AG04450 (cell line): ENCODE results near the gene LENEP. TPM values are rescaled to one million over a fixed set of nuclear protein-coding genes. Genes with fewer than 3 reads are reported as not detected.

Experiments
- CTCF ChIA-PET: fragments of 300-600, 350-600 bp; formaldehyde crosslinking; extraction: SDS; loops from one replicate; lab custom pipeline; 2022; ENCODE audit warnings: antibody characterized with exemption, inconsistent platforms; lab: Charles Lee
- POLR2A ChIA-PET: fragments of 350-600 bp; formaldehyde crosslinking; extraction: SDS; loops from one replicate; lab custom pipeline; 2021; ENCODE audit warnings: antibody characterized with exemption, inconsistent platforms; lab: Yijun Ruan, JAX
- DNase-seq: peaks from one replicate; pipeline ENCODE4 v3.0.0-alpha.2; 2011; ENCODE audit warnings: low read depth, low spot score
- H3K27ac ChIP-seq: one replicate; pipeline ENCODE4 v1.5.1; 2012; ENCODE audit warnings: low read depth, low read length, control low read depth
- H3K27me3 ChIP-seq: one replicate; pipeline ENCODE4 v1.6.0; 2012; ENCODE audit warnings: low read length; ENCODE audit not compliant: control insufficient read depth, insufficient read depth
- H3K4me3 ChIP-seq: 2 replicates; pipeline ENCODE4 v1.5.1; 2011; ENCODE audit warnings: mild to moderate bottlenecking, low read depth, low read length, control low read depth
- H3K9me3 ChIP-seq: 2 replicates; pipeline ENCODE4 v1.5.1; 2012; ENCODE audit warnings: low read length; ENCODE audit not compliant: control insufficient read depth, insufficient read depth
- polyA plus RNA-seq: library from polyadenylated mRNA; depleted of rRNA; stranded (reverse); fragments of >200 nt; gene quantifications from 2 replicates; pipeline ENCODE4 v1.2.3, GENCODE V29; 2011; rRNA removed
- small RNA-seq: library from RNA; depleted of rRNA; stranded (forward); fragments of <200 nt; gene quantifications from one replicate; pipeline ENCODE3, GENCODE V24; 2012; ENCODE audit warnings: low read depth; ENCODE audit not compliant: insufficient read length
- TF ChIP-seq, protein P1 (sequence below): IDR thresholded peaks from 2 replicates; pipeline ENCODE4 v1.5.1; 2011; ENCODE audit warnings: low read depth, low read length, control low read depth, inconsistent platforms

LENEP gene
- polyA plus RNA-seq, 1 experiment: not detected

DNA sequence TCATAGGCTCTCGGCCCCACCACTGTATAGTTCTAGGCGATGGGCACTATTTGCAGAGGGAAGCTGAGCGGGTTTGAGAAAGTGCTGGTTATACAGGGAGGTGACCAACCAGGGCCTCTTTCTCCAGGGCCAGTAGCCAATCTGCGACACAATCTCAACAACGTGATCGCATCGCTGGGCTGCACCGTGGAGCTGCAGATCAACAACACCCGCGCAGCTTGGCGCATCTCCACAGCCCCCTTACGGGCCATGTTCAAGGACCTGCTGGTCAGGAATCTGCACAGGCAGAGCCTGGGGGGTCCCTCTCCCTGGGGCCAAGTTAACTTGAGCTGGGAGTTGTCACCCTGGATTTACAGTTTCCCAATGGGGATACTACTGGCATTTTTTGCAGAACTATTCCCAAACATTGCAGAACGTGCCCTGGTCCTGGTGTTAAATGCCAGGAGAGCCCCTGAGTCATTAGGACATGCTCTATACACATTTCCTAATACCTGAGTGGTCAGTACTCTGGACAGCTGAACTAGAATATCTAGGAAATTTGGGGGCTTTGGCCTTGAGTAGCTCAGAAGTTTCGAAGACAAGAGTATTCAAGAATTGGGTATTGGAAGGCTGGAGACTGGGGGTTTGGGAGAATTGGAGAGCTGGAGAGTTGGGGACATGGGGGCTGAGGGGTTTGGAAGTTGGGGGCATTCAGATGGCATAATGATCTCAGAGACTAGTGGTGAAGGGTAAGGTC lies 47.1 kb downstream of the LENEP start:
- no peak overlapping the region for H3K27ac ChIP-seq
- TF ChIP-seq, protein P1, sequence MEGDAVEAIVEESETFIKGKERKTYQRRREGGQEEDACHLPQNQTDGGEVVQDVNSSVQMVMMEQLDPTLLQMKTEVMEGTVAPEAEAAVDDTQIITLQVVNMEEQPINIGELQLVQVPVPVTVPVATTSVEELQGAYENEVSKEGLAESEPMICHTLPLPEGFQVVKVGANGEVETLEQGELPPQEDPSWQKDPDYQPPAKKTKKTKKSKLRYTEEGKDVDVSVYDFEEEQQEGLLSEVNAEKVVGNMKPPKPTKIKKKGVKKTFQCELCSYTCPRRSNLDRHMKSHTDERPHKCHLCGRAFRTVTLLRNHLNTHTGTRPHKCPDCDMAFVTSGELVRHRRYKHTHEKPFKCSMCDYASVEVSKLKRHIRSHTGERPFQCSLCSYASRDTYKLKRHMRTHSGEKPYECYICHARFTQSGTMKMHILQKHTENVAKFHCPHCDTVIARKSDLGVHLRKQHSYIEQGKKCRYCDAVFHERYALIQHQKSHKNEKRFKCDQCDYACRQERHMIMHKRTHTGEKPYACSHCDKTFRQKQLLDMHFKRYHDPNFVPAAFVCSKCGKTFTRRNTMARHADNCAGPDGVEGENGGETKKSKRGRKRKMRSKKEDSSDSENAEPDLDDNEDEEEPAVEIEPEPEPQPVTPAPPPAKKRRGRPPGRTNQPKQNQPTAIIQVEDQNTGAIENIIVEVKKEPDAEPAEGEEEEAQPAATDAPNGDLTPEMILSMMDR: no peak
- no peak for DNase-seq
- ChIA-PET CTCF (interaction anchor here (0.7 to 4.6 kb wide), 7 partner anchors 8 to 128 kb away, joined by 3 to 32 read pairs (median 3); no protein-coding TSS in a partner anchor), POLR2A (no interaction called here)
- H3K9me3 ChIP-seq: no peaks in the 10 kb centered on the region
- H3K27me3 ChIP-seq: peaks cover 29% of the 10 kb centered on the region
- no peak overlapping the region for H3K4me3 ChIP-seq

DNA sequence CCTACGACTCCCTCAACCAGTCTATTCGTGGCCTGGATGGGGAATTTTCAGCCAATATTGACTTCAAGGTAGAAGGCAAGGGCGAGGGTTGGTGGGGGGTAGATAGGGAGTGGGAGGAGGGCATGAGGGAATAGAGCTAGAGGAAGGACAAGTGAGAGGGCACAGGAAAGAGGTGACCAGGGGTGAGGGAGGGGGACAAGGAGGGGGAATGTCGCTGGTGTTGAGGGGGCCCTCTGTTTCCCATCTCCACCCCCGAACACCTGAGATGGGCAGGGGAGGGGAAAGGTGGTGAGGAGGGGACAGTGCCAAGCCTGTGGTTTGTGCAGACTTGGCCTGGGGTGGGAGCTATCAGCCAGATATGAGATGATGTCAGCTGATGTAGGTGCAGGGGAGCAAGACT lies 49.4 kb downstream of the LENEP start:
- H3K9me3 ChIP-seq: no peaks in the 10 kb centered on the region
- ChIA-PET CTCF (interaction anchor here (3.6 to 4.6 kb wide), 3 partner anchors 19 to 42 kb away, joined by 29 to 32 read pairs (median 31); partner anchors contain the start of gene EFNA4), POLR2A (no interaction called here)
- no peak overlapping the region for H3K27ac ChIP-seq
- DNase-seq: no peak
- H3K4me3 ChIP-seq: no peak overlapping the region
- peaks cover 17% of the 10 kb centered on the region for H3K27me3 ChIP-seq
- TF ChIP-seq, protein P1: no peak

DNA sequence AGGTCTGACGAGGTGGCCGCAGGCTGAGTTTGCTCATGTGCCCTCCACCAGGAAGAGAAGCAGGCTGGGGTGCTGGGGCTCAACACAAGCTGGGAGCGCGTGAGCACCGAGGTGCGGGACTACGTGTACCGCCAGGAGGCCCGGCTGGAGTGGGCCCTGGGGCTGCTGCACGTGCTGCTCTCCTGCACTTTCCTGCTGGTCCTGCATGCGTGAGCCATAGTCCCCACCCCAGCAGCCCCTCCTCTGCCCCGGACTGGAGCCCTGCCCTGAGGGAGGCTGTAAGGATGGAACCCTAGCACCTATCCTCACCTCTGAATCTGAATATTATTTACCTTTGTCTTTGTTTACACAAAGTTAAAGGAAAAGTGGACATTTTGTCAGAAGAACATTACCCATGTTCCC lies 49.9 kb downstream of the LENEP start:
- TF ChIP-seq, protein P1: no peak
- H3K4me3 ChIP-seq: no peak overlapping the region
- H3K9me3 ChIP-seq: no peaks in the 10 kb centered on the region
- ChIA-PET CTCF (interaction anchor here (0.9 to 3.7 kb wide), 10 partner anchors 8 to 129 kb away, joined by 3 to 31 read pairs (median 6); partner anchors contain the start of genes EFNA4, FLAD1 and KRTCAP2), POLR2A (interaction anchor here (0.6 kb wide), 1 partner anchor 580 kb away, joined by 3 read pairs; no protein-coding TSS in a partner anchor)
- no peak overlapping the region for H3K27ac ChIP-seq
- peaks cover 17% of the 10 kb centered on the region for H3K27me3 ChIP-seq
- no peak for DNase-seq

DNA sequence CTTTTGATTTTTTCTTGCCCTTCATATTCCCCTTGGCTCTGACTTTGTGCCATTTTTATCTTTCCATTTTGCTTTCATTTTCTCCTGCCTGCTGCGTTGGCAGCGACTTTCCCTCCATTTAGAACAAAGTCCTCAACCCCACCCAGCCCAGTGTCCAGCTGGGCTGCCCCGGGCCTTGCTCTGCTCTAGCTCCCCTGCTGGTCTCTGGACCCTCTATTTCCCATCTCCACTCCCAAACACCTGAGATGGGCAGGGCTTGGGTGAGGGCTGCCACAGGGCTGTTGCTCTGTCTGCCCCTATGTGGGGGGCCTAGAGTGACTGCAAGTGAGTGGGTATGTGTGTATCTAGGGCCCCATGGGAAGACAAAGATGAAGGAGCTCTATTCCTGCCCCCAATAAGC lies 50.4 kb downstream of the LENEP start:
- Histone ChIP-seq H3K27ac (no peak overlapping the region), H3K27me3 (peaks cover 13% of the 10 kb centered on the region), H3K4me3 (no peak overlapping the region), H3K9me3 (no peaks in the 10 kb centered on the region)
- ChIA-PET POLR2A (interaction anchor here (0.6 to 1.5 kb wide), 2 partner anchors 41 to 581 kb away, joined by 3 to 5 read pairs; no protein-coding TSS in a partner anchor), CTCF (interaction anchor here (0.7 to 3.7 kb wide), 15 partner anchors 9 to 423 kb away, joined by 3 to 31 read pairs (median 6); partner anchors contain the start of genes EFNA4, FLAD1 and KRTCAP2)
- TF ChIP-seq, protein P1: no peak
- DNase-seq: no peak

Small RNA genes within 50 kb of the gene (small RNA-seq; reads per million reads assigned to genes)
- gene MIR4258: not detected
- gene RF00017: not detected

Other genes with a start within 250 kb of the LENEP start
- 0.02 and 0.09 TPM in 2 replicates for gene KCNN3, start 123.3 kb upstream of the LENEP start, polyA plus RNA-seq
- gene PMVK, start 56.9 kb upstream of the LENEP start, polyA plus RNA-seq: 21.0 and 24.7 TPM in 2 replicates
- 72.2 and 87.1 TPM in 2 replicates for gene PBXIP1, start 37.5 kb upstream of the LENEP start, polyA plus RNA-seq
- gene PYGO2, start 31.8 kb upstream of the LENEP start, polyA plus RNA-seq: 18.1 and 19.3 TPM in 2 replicates
- 371 and 409 TPM in 2 replicates for gene SHC1, start 22.8 kb upstream of the LENEP start, polyA plus RNA-seq
- gene CKS1B, start 18.9 kb upstream of the LENEP start, polyA plus RNA-seq: 66.4 and 81.3 TPM in 2 replicates
- gene FLAD1, start 10.2 kb upstream of the LENEP start, polyA plus RNA-seq: 21.1 and 30.2 TPM in 2 replicates
- 8.7 and 12.7 TPM in 2 replicates for gene ZBTB7B, start 9.2 kb downstream of the LENEP start, polyA plus RNA-seq
- gene DCST2, start 40.2 kb downstream of the LENEP start, polyA plus RNA-seq: 0.07 and 0.19 TPM in 2 replicates
- gene DCST1, start 40.2 kb downstream of the LENEP start, polyA plus RNA-seq: not detected in 2 replicates
- 25.9 and 37.5 TPM in 2 replicates for gene ADAM15, start 57.7 kb downstream of the LENEP start, polyA plus RNA-seq
- gene EFNA4, start 70.2 kb downstream of the LENEP start, polyA plus RNA-seq: 10.1 and 12.9 TPM in 2 replicates
- 0.51 and 0.56 TPM in 2 replicates for gene EFNA3, start 85.3 kb downstream of the LENEP start, polyA plus RNA-seq
- 1.1 and 1.4 TPM in 2 replicates for gene EFNA1, start 134.3 kb downstream of the LENEP start, polyA plus RNA-seq
- 29.5 and 31.4 TPM in 2 replicates for gene SLC50A1, start 142.3 kb downstream of the LENEP start, polyA plus RNA-seq
- 16.8 and 35.6 TPM in 2 replicates for gene DPM3, start 146.9 kb downstream of the LENEP start, polyA plus RNA-seq
- 102 and 131 TPM in 2 replicates for gene KRTCAP2, start 179.7 kb downstream of the LENEP start, polyA plus RNA-seq
- 2.9 and 3.8 TPM in 2 replicates for gene TRIM46, start 180.3 kb downstream of the LENEP start, polyA plus RNA-seq
- 32.5 and 34.6 TPM in 2 replicates for gene THBS3, start 214.3 kb downstream of the LENEP start, polyA plus RNA-seq
- gene MTX1, start 215.1 kb downstream of the LENEP start, polyA plus RNA-seq: 44.6 and 62.3 TPM in 2 replicates